ENCODE data around the gene ERF.
A peak's percentile ranks its signal among the peaks of the same experiment; 100 is the strongest.

Gene ERF

DNA sequence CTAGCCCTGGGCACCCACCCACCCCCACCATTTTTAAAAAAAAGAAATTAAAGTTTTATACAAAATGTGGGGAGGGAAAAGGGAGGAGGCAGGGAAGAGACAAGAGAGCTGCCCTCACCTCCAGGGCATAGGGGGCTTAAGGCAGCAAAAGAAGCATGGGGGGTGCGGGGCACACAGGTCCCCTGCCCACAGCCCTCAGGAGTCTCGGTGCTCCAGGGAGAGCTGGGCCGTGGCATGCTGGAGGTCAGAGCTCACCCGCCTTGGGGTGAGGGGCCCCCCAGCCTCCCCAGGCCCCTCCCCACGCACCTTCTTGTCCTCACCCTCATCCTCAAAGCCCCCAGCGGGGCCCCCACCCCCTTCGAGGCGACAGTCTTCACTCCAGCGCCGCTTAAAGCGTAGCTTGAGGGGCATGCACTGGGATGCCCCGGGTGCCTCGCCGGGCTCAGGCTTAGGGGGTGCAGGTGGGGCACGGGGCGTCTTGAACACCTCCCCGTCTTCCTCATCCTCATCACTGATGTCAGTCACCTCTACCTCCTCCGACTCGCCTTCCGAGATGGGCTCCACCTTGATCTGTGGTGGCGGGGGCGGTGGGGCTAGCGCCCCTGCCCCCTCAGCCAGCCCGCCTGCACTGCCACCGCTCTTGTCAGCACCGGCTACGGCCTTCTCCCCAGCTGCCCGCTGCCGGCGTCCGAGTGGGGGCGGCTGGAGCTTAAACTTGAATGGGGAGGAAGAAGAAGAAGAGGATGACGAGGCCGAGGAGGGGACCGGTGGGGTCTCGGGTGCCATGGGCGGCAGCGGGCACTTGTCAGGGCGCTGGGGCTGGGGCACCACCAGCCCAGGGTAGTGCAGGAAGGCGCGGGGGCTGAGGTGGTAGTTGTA, 6.4 kb downstream of the ERF start:
- intact Hi-C loops (cut with DNase I): loop anchor here (10.0 kb wide), 1 partner anchor 76 kb away; the partner anchor contains the start of gene MEGF8
- DNase-seq: peak in 2 of 42 donors; percentile 8 to 14

DNA sequence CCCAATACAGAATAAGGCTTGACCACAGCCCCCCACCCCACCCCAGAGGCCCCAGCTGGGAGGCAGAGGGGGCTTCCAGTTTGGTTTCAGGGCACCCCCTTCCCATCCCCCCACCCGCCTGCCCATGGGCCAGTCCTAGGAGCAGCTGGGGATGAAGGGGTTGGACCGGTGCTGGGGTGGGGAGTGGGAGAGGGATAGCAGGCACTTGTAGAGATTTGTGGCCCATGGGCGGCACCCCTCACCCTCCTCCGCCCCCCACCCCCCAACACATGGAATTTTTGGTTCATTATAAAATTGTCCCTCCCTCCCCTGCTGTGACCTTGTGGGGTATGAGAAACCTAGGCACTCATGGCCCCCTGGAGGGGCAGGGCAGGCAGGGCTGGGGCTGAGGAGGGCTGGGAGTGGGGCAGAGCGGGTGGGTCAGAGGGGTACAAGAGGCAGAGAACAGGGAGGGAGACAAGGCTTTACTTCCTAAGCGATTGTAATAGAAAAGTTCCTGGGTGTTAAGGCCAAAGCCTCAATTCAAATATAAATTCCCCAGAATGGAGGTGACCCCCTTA, 7.2 kb downstream of the ERF start:
- DNase-seq: no peak
- intact Hi-C loops (cut with DNase I): loop anchor here (10.0 kb wide), 1 partner anchor 77 kb away; the partner anchor contains the start of gene MEGF8

DNA sequence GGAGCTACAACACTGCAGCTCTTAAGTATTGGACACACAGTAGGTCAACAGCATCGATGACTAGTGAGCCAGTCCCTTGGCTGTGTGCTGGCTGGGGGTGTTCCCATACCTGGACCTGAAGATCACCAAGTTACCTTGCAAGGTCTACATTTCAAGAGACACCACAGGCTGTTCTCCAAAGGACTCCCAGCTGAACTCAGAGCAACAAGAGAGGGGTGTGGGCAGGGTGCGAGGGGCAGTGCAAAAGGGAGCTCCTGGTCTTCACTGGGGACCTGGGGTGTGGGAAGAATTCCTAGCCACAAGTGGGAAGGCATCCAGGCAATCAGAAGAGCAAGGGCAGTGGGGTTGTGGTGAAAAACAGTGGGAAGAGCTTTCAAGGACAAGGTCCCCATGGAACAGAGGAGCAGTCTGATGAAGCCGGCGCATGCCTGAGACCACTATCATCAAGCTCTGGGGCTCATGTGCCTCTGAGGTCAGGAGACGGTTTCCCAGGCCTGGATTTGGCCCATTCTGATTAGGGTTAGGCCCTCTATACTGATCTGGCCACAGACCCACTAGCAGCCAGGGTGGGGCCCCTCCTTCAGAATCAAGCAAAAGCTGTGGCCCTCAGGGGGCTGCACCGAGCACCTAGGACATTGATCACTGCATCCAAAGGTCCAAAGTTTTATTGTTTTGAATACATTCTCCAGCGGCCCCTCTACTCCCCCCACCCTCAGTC, 7.8 kb downstream of the ERF start:
- intact Hi-C loops (cut with DNase I): loop anchor here (10.0 kb wide), 1 partner anchor 78 kb away; the partner anchor contains the start of gene MEGF8
- peak in 1 of 42 donors; percentile 45 for DNase-seq

DNA sequence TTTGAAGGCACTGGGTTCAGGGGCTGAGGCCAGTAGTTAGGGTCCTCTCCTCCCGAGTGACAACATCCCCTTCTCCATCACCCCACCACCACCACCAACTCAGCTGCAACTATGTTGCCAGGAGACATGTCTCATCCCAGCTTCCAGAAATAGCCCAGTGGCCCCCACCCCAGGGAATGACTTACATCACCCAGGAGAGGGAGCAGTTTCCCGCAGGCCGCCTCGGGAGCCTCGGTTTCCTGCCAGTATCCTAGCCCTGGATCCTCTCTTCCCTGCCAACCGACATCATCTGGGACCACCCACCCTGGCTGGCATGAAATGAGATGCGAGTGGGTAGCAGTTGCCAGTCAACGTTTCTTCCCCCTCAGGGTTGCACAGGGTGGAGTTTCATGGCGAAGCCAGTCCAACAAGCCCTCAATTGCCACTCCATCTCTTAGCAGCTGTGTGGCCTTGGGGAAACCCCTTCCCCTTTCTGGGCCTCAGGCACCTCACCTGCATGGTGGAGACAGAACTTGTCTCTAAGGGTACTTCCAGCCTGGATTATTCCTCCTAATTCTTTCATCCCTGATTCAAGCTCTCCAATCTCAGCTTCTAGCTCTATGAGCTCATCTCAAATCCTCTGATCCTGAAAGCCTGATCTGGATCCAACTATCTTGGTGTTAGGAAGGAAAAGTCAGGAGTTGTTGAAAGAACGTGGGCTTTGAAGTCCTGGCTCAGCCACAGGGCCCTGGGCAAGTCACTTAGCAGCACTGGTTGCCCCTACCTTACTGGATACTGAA, 8.6 kb downstream of the ERF start:
- intact Hi-C loops (cut with DNase I): loop anchor here (10.0 kb wide), 1 partner anchor 78 kb away; the partner anchor contains the start of gene MEGF8
- peak; percentile 81 to 98 (median 90) for DNase-seq

DNA sequence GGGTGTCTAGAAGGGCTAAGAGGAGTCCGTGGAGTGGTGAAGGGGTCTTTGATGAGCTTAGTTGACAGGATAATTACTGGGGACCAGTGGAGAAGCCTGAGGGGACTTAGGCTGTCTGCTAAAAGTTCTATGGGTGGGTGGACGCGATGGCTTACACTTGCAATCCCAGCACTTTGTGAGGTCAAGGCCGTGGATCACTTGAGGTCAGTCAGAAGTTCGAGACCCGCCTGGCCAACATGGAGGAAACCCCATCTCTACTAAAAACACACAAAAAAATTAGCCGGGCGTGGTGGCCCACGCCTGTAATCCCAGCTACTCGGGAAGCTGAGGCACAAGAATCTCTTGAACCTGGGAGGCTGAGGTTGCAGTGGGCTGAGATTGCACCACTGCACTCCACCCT, 9.7 kb downstream of the ERF start:
- DNase-seq: peak in 3 of 42 donors; percentile 11 to 48 (median 27)
- intact Hi-C loops (cut with DNase I): loop anchor here (10.0 kb wide), 1 partner anchor 80 kb away; the partner anchor contains the start of gene MEGF8

DNA sequence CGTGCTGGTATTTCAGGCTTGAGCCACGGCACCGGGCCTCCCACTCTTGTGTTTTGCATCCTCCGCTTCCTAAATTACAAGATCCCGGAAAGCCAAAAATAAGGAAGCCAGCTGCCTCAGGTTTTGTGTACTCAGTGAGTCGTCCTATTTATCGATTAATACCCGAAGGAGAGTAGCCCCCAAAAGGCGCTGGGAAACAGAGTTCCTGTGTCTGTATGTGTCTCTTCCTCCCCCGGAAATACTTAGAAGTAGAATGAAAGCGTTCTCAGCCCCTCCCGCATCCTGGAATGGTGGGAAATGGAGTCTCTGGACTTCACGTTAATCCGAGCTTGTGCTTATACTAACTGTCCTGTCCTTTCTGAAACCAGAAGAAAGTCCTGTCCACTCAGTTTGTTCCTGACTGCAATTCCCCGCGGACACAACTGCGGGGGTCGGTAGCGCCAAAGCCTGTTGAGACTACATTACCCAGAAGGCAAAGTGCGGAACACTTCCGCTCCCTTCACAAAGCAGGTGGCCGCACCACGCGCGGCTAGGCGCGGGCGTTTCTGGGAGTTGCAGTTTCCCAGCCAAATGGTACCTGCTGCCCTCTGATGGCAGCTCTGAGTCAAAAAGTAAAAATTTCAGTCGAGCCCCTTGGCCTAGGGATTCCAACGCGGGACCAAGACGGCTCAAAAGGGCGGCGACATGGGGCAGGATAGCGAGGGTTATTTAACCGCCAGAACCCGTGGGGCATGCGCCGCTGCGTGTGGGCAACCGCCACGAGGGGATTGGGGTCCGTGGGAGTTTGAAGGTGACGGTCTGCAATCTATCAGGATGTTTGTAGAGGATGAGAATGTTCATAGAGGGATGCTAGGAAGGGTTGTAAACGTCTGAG, 10.3 kb downstream of the ERF start:
- intact Hi-C loops (cut with DNase I): loop anchor here (10.0 kb wide), 1 partner anchor 80 kb away; the partner anchor contains the start of gene MEGF8
- DNase-seq: peak; percentile 88 to 98 (median 95)

DNA sequence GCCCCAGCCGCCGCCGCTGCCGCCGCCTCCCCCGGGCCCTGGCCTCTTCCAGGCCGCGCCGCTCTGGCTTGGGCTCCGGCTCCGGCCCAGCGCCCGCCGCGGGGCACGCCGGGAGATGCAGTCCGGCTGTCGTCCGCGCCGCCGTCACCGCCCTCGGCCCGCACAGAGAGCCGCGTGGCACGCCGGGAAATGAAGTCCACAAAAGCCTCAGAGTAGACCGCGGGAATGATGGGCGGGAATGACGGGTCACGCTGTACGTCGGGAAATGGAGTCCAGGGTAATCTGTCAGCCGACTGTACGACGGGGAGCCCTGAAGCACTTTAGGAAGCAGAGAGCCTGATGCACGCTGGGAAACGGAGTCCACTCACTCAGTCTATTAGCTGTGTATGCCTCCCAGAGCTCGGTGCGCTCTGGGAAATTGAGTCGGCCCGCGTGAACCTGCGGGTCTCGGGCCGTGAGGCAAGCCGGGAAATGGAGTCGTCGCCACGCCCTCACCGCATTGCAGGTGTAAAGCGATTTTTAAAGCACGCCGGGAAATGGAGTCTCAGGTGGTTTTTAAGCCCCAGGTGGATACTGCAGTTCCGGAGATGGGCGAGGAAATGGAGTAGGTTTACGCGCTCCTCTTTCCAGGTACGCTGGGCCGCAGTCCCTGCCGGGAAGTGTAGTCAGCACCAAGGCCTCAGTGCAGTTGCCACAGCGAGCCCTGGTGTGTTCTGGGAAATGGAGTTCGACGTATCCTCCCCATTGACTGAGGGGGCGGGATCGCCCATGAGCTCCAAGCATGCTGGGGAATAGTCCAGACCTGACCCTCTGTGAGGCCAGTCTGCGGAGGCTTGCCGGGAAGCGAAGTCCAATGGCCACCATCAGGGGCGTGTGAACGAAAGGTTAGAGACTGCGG, 12.2 kb downstream of the ERF start, which contains the start of gene GSK3A:
Gene GSK3A, minus strand, starts transcription at position 91 of the 898 bp plus-strand sequence. CDS start 137 bp downstream, outside the sequence.
- DNase-seq: peak; percentile 99 to 100 (median 100)
- intact Hi-C loops (cut with DNase I): loop anchor here (2.0 to 10.0 kb wide), 2 partner anchors 38 to 82 kb away; partner anchors contain the start of gene MEGF8

DNA sequence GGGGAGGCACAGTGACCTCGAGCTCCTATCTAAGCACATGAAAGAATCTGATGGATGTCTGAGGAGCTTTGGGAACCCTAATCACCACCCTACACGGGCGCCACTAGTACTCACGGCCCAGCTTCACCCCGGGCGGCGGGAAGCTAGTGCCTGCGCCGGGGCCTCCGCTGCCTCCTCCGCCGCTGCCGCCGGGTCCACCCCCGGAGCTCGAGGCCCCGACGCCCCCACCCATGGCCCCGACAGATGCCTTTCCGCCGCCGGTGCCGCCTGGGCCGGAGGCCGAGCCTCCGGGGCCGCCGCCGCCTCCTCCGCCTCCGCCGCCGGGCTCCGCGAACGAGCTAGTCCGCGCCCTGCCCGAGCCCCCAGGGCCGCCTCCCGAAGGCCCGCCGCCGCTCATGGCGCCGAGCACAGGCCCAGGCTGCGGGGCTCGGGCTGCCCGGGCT, 12.8 kb downstream of the ERF start:
- peak in 5 of 42 donors; percentile 19 to 45 (median 34) for DNase-seq
- intact Hi-C loops (cut with DNase I): loop anchor here (2.0 to 10.0 kb wide), 2 partner anchors 39 to 83 kb away; partner anchors contain the start of gene MEGF8

DNA sequence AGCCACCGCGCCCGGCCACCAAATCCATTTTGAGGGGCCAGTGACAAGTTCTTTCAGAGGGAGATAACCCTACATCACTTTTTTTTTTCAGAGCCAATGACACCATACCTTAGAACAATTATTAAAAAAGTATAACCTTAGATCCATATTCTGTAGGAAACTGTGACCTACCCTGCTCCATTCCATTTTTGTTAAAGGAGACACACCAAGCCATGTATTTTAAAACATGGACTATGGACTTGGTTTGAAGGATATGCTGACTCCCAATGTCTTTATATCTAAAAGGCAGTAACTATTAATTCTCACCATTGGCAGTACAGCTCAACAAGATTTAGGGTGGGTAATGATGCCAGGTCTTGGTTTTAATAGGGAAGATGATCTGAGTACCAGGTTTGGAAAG, 13.6 kb downstream of the ERF start:
- DNase-seq: no peak
- intact Hi-C loops (cut with DNase I): loop anchor here (10.0 kb wide), 1 partner anchor 84 kb away; the partner anchor contains the start of gene MEGF8

DNA sequence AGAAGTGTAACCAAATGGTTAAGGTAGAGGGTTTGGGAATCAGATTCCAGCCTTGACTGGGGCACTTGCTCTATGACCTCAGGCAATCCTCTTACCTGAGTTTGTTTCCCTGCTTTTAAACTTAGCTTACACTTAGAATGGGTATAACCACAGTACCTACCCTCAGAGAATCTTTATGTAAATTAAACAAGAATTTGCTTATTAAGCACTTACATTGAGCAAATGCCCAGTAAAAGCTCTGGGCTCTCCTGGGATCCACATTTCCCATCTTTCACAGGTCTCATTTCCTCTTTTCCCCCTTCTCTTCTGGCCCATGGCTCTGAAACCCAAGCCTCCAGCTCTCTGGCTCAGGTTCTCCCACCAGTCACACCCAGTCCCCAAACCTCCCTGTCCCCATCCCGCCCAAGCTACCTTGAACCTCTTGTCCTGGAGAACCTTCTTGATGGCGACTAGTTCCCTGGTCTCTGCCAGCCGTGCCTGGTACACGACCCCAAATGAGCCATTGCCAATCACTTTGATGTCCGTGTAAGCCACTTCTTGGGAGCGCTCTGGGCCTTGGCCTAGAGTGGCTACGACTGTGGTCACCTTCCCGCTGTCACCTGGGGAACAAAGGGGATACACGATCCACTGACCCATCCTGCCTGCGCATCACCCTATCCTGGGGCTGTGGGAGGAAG, 15.2 kb downstream of the ERF start:
- intact Hi-C loops (cut with DNase I): loop anchor here (10.0 kb wide), 1 partner anchor 85 kb away; the partner anchor contains the start of gene MEGF8
- no peak for DNase-seq

DNA sequence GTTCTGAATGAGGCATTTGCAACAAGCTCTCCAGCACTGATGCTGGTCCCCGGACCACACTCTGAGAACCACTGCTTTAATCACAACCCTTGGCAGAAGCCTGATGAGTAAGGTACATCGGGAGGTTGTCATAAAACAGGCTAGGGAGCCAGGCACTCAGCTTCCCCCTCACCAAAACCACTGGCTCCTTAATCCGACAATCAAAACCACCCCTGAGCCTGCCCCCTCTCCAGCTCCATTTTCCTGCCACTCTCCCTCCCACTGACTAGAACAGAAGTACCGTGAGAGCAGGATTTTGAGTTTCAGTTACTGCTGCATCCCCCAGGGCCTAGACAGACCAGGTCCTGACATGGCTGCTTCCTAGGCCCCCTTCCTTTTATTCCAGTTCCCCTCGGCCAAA, 19.7 kb downstream of the ERF start:
- intact Hi-C loops (cut with DNase I): no loop called here
- DNase-seq: peak in 16 of 42 donors; percentile 24 to 71 (median 52)

DNA sequence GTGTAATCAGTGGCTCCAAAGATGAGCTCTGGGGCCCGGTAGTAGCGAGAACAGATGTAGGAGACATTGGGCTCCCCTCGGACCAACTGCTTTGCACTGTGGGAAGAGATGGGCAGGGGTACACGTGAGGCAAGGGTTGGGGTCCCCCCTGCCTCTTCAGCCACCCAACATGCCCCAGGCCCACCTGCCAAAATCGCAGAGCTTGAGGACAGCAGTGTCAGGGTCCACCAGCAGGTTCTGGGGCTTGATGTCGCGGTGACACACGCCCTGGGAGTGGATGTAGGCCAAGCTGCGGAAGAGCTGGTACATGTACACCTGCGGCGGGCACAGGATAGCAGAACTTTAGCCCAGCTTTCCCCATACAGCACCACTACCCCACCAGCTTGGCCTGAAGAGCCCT, 20.6 kb downstream of the ERF start:
- no peak for DNase-seq
- intact Hi-C loops (cut with DNase I): no loop called here

DNA sequence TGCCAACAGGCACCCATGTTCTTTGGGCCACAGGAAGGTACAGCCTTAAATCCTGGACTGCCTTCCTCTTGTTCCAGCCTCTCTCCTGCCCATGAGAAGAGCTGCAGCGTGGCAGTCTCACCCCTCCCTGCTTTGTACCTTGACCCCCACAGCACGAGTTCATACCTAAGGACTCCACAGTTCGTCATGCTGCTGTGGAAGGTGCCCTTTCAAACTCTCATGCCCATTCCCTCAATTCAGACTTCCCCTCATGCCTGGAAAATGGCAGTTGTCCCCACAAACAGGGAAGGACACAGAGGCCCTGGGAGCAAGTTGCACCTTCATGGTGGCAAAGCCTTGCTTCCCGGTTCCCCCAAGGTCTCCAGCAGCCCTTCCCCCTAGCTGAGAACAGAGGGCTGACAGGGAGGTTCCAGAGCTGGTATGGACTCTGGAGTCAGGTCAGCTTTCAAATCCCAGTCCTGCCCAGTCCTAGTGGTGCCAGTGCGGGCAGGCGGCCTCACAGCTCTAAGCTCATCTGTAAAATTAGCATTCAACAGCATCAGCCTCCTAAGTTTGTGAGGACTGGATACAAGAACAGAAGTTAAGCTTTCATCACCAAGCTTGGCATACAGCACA, 21.1 kb downstream of the ERF start:
- no peak for DNase-seq
- intact Hi-C loops (cut with DNase I): no loop called here

DNA sequence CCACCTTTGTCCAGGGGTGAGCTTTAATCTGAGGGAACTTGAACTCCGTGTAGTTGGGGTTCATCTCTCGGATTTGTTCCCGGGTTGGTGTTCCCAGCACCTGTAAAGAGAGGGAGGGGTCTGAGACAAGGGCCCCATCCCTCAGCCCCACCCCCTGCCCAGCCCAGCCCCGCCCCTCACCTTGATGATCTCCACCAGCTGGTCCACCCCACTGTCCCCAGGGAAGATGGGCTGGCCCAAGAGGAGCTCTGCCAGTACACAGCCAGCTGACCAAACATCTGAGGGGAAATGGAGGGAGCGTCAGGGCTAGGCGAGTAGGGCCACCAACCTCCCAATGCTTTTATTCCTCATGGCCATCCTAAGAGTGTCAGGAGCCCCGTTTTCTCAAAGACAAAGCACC, 21.8 kb downstream of the ERF start:
- DNase-seq: no peak
- intact Hi-C loops (cut with DNase I): no loop called here

DNA sequence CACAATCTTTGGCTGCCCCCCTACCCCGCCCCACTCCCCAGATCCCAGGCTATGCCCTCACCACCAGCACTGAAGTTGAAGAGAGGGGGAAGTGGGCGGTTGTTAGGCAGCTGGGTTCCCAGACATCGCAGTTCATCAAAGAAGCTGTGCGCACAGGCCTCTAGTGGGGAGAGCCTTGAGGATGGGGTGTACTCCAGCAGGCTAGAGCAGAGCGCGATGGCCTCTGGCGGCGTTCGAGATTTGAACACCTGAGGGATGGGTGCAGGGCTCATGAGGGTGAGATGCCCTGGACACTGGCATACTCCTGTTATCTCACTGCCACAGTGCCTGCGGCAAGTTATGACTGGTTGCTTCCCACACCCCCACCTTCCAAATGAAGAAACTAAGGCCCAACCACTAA, 22.5 kb downstream of the ERF start:
- intact Hi-C loops (cut with DNase I): no loop called here
- no peak for DNase-seq

Measured in head of caudate nucleus (tissue), 42 donors.